GM12872 (cell line): ENCODE measurements around the gene CLSTN3.

ENCODE experiments used
- CTCF ChIP-seq: IDR thresholded peaks from 3 replicates; pipeline ENCODE4 v1.5.1; 2011; ENCODE audit warnings: low read depth, mild to moderate bottlenecking, low read length, moderate library complexity; ENCODE audit not compliant: insufficient read depth

The CLSTN3 gene

DNA sequence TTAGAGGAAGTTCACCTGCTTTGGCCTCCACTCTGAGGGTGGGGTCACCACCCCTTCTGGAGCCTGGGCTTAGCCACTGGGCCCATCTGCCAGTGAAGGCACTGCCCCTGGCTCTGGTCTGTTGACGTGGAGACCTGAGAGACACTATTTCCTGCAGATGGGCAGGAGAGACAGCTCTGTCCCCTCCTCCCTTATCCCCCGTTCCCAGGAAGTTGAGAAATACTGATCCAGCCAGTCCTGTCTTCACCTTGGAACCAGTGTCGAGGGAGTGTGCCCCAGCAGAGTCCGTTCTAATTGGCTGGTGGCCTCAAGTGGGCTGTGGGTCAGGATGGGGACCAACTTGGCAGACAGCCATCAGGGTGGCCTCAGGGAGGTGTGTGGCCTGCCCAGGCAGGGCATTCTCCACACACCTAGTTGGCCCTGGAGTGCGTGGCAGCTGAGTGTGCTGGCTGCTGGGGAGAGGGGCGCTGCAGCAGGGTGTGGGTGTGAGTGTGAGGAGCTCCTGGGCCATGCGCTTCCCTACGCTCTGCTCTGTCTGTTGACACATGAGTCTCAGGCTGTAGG lies 25.4 kb downstream of the CLSTN3 start:
- no peak for TF ChIP-seq CTCF

- no peak for TF ChIP-seq CTCF
Observed at GRCh38 chr12:7156259-7157197, 26.4 kb downstream of the CLSTN3 start.

DNA sequence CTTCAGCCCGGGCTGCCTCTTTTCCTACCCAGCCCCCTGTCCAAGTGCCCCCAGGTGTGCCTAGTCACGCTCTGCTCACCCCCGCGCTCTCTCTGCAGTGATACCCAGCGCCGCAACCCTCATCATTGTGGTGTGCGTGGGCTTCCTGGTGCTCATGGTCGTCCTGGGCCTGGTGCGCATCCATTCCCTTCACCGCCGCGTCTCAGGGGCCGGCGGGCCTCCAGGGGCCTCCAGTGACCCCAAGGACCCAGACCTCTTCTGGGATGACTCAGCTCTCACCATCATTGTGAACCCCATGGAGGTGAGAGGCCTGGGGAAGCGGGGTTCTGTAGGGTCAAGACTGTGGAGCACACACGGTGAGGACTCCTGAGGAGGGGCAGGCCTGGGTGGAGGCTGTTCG lies 27.2 kb downstream of the CLSTN3 start:
- no peak for TF ChIP-seq CTCF

GRCh38 chr12:7158781-7159609 lies 28.8 kb downstream of the CLSTN3 start:
- no peak for TF ChIP-seq CTCF

GRCh38 chr12:7160183-7160582 lies 30.0 kb downstream of the CLSTN3 start:
- TF ChIP-seq CTCF, result no peak

DNA sequence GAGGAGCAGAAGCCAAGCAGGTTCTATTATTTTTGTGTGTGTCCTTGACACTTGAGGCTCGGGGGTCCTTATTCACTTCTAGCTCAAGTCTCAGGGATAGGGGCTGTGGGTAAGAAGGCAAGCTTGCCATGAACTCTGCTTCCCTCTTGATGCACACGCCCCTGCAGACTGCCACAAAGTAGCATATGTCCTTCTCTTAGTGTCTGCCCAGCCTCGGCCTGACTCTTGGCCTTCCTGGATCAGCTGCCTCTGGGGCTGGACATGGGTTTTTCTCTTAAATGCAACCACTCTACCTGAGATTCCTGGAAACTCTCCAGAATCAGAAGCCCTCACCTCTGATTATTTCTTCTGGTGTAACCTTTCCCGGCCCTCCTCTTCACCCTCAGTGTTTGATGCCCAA lies 31.2 kb downstream of the CLSTN3 start:
- TF ChIP-seq CTCF, result no peak

- TF ChIP-seq CTCF, result no peak
Observed at GRCh38 chr12:7161811-7162210, 31.6 kb downstream of the CLSTN3 start.
